Fibroblast of lung (primary cell): Measurements from ENCODE around the gene ZDHHC14. TPM values are rescaled to one million over a fixed set of nuclear protein-coding genes. Genes with fewer than 3 reads are reported as not detected.

Source experiments
- DNase-seq, 2 donors: peaks; one replicate each; pipeline versions ENCODE4 v3.0.0 to v3.0.0-alpha.2; 2010; ENCODE audit warnings: low read depth in 2 of 2
- H2AFZ ChIP-seq: 2 replicates; pipeline ENCODE4 v1.5.1; 2012; ENCODE audit warnings: low read length, control low read depth, inconsistent platforms
- H3K27ac ChIP-seq: 2 replicates; pipeline ENCODE4 v1.5.1; 2011; ENCODE audit warnings: low read length, control low read depth; ENCODE audit not compliant: insufficient read depth
- H3K27me3 ChIP-seq: 2 replicates; pipeline ENCODE4 v1.5.1; 2011; ENCODE audit warnings: mild to moderate bottlenecking, low read length; ENCODE audit not compliant: control insufficient read depth, insufficient read depth
- H3K36me3 ChIP-seq: 2 replicates; pipeline ENCODE4 v1.5.1; 2011; ENCODE audit warnings: low read length; ENCODE audit not compliant: control insufficient read depth, insufficient read depth
- H3K4me1 ChIP-seq: 2 replicates; pipeline ENCODE4 v1.5.1; 2011; ENCODE audit warnings: low read length; ENCODE audit not compliant: control insufficient read depth, insufficient read depth; ENCODE audit errors: extremely low read depth
- H3K4me2 ChIP-seq: 2 replicates; pipeline ENCODE4 v1.5.1; 2011; ENCODE audit warnings: low read length, control low read depth; ENCODE audit not compliant: insufficient read depth; ENCODE audit errors: extremely low read depth
- H3K4me3 ChIP-seq, 4 experiments: fragments of 200-600 bp in 1 of 4; sonication (generic) in 1 of 4; replicated peaks in 1 of 4; 2 replicates each; pipeline ENCODE4 v1.5.1; 2011 to 2016; ENCODE audit warnings: low read length in 4 of 4, low read depth in 3 of 4, mild to moderate bottlenecking in 3 of 4, control low read depth in 2 of 4, inconsistent platforms in 1 of 4, mixed read lengths in 1 of 4; ENCODE audit not compliant: insufficient read depth in 1 of 4; ENCODE audit errors: control extremely low read depth in 1 of 4
- H3K79me2 ChIP-seq: 2 replicates; pipeline ENCODE4 v1.5.1; 2012; ENCODE audit warnings: mild to moderate bottlenecking, low read length, inconsistent platforms; ENCODE audit not compliant: control insufficient read depth, insufficient read depth
- H3K9ac ChIP-seq: 2 replicates; pipeline ENCODE4 v1.5.1; 2011; ENCODE audit warnings: mild to moderate bottlenecking, low read length, control low read depth; ENCODE audit not compliant: insufficient read depth
- H3K9me3 ChIP-seq: 2 replicates; pipeline ENCODE4 v1.5.1; 2012; ENCODE audit warnings: low read depth, low read length; ENCODE audit not compliant: control insufficient read depth, insufficient read depth
- H4K20me1 ChIP-seq: 2 replicates; pipeline ENCODE4 v1.5.1; 2011; ENCODE audit warnings: low read length; ENCODE audit not compliant: control insufficient read depth, insufficient read depth; ENCODE audit errors: extremely low read depth
- EZH2 ChIP-seq: IDR thresholded peaks from 2 replicates; pipeline ENCODE4 v1.5.1; 2012; ENCODE audit warnings: low read length, control low read depth, mild to moderate bottlenecking; ENCODE audit errors: missing control alignments
- polyA plus RNA-seq, 2 donors: library from polyadenylated mRNA; depleted of rRNA in 1 of 2; stranded (reverse) in 1 of 2; unstranded in 1 of 2; fragments of >200 nt; gene quantifications; 2 replicates each; pipeline ENCODE4 v1.2.1, GENCODE V29; 2011 to 2012; ENCODE audit warnings: missing spikeins in 1 of 2
- total RNA-seq: library from RNA; depleted of rRNA; stranded (reverse); fragments of >200 nt; gene quantifications from 2 replicates; pipeline ENCODE4 v1.2.1, GENCODE V29; 2014
- TF ChIP-seq, protein P1 (sequence below), 2 donors: IDR thresholded peaks in 1 of 2; conservative IDR thresholded peaks in 1 of 2; 1 replicate in 1 of 2; 2 replicates in 1 of 2; pipeline ENCODE4 v1.5.1; 2011 to 2012; ENCODE audit warnings: low read length in 2 of 2, control low read depth in 1 of 2, inconsistent platforms in 1 of 2, low read depth in 1 of 2, mild to moderate bottlenecking in 1 of 2

ZDHHC14 gene
- total and polyA plus RNA-seq, 2 donors (not counting 1 experiment from before 2014, with no cell fraction given) = 1.7 to 3.5 TPM

DNA sequence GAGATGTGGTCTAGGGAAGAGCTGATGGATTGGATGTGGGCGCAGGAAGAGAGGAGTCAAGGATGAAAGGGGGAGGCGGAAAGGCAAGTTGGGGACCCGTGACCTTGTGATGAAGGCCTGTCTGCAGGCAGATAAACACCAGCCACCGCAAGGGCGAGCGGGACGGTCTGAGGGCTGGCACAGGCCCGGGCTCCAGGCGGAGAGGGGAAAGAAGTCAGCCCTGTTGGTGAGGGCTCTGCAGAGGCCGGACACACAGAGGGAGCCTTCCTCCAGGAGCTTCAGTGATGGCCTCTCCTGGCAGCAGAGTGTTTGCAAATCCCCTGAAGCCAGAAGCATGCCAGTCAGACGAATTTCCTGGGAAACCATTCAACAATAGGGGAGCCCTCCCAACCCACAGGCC, 112.2 kb downstream of the ZDHHC14 start:
- TF ChIP-seq, protein P1, sequence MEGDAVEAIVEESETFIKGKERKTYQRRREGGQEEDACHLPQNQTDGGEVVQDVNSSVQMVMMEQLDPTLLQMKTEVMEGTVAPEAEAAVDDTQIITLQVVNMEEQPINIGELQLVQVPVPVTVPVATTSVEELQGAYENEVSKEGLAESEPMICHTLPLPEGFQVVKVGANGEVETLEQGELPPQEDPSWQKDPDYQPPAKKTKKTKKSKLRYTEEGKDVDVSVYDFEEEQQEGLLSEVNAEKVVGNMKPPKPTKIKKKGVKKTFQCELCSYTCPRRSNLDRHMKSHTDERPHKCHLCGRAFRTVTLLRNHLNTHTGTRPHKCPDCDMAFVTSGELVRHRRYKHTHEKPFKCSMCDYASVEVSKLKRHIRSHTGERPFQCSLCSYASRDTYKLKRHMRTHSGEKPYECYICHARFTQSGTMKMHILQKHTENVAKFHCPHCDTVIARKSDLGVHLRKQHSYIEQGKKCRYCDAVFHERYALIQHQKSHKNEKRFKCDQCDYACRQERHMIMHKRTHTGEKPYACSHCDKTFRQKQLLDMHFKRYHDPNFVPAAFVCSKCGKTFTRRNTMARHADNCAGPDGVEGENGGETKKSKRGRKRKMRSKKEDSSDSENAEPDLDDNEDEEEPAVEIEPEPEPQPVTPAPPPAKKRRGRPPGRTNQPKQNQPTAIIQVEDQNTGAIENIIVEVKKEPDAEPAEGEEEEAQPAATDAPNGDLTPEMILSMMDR (conservative IDR thresholded peaks at IDR 0.05 in 1 of 2, IDR thresholded peaks at IDR 0.05 in 1 of 2; ENCODE audit: low read depth in 1 of 2, low read length in 2 of 2) = no peak
- TF ChIP-seq EZH2 = no peak
- H3K9me3 ChIP-seq = no peaks in the 10 kb centered on the region
- H3K9ac ChIP-seq = no peak overlapping the region
- no peak for DNase-seq
- no peaks in the 10 kb centered on the region for H4K20me1 ChIP-seq
- no peaks in the 10 kb centered on the region for H3K36me3 ChIP-seq
- no peak overlapping the region for H3K4me2 ChIP-seq
- H3K4me1 ChIP-seq = no peaks in the 10 kb centered on the region
- H3K4me3 ChIP-seq = no peak overlapping the region
- no peaks in the 10 kb centered on the region for H3K27me3 ChIP-seq
- H3K79me2 ChIP-seq = no peaks in the 10 kb centered on the region
- H2AFZ ChIP-seq = no peak overlapping the region
- no peak overlapping the region for H3K27ac ChIP-seq

DNA sequence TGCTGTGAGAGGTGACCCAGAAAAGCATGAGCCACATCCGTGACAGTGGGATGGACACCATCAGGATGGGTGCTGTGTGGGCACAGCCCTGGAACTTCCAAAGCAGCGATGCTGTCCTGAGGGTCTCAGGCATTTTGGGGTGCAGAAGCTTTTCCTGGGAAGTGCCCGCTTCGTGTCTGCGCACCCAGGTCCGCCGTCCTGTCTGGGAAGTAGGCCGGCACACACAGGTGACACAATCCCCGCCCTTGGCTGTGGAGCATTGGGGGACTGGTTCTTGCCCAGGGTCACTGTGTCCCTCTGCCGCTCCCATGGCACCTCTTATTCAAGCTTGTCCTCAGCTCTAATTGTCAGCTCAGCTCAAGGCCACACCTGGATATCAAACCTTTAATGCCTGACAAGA, 112.6 kb downstream of the ZDHHC14 start:
- Histone ChIP-seq H3K9ac (no peak overlapping the region), H3K4me3 (no peak overlapping the region), H4K20me1 (no peaks in the 10 kb centered on the region), H3K36me3 (no peaks in the 10 kb centered on the region), H3K9me3 (no peaks in the 10 kb centered on the region), H3K4me1 (no peaks in the 10 kb centered on the region), H3K27ac (no peak overlapping the region), H3K79me2 (no peaks in the 10 kb centered on the region), H3K4me2 (no peak overlapping the region), H2AFZ (no peak overlapping the region), H3K27me3 (no peaks in the 10 kb centered on the region)
- DNase-seq = no peak
- no peak for TF ChIP-seq EZH2
- TF ChIP-seq, protein P1 (conservative IDR thresholded peaks at IDR 0.05 in 1 of 2, IDR thresholded peaks at IDR 0.05 in 1 of 2; ENCODE audit: low read depth in 1 of 2, low read length in 2 of 2) = no peak

GRCh38 chr6:157494132-157494710, 113.2 kb downstream of the ZDHHC14 start:
- no peaks in the 10 kb centered on the region for H3K4me1 ChIP-seq
- no peak overlapping the region for H3K9ac ChIP-seq
- no peaks in the 10 kb centered on the region for H3K27me3 ChIP-seq
- no peak overlapping the region for H3K27ac ChIP-seq
- no peak overlapping the region for H3K4me2 ChIP-seq
- no peaks in the 10 kb centered on the region for H3K9me3 ChIP-seq
- peak; percentile 2 to 4 for DNase-seq
- no peaks in the 10 kb centered on the region for H3K36me3 ChIP-seq
- TF ChIP-seq EZH2 = no peak
- TF ChIP-seq, protein P1 (conservative IDR thresholded peaks at IDR 0.05 in 1 of 2, IDR thresholded peaks at IDR 0.05 in 1 of 2; ENCODE audit: low read depth in 1 of 2, low read length in 2 of 2) = no peak
- no peaks in the 10 kb centered on the region for H3K79me2 ChIP-seq
- no peak overlapping the region for H3K4me3 ChIP-seq
- no peak overlapping the region for H2AFZ ChIP-seq
- no peaks in the 10 kb centered on the region for H4K20me1 ChIP-seq
